DOHH2 (cell line): Measurements from ENCODE around the gene ACTA2.

Source experiments
- H3F3A ChIP-seq: fragments of 200-600 bp; sonication (generic), shearing (Covaris generic); 2 replicates; pipeline ENCODE4 v1.6.0; 2016; ENCODE audit warnings: antibody characterized with exemption, mild to moderate bottlenecking; ENCODE audit not compliant: control insufficient read depth, insufficient read depth
- H3K27ac ChIP-seq: fragments of 200-600 bp; sonication (generic); 2 replicates; pipeline ENCODE4 v1.5.1; 2014; ENCODE audit warnings: low read depth, mild to moderate bottlenecking, low read length, moderate library complexity
- H3K27me3 ChIP-seq: fragments of 200-600 bp; sonication (generic); 2 replicates; pipeline ENCODE4 v1.6.1; 2014; ENCODE audit warnings: mild to moderate bottlenecking, low read length, mixed read lengths; ENCODE audit not compliant: control insufficient read depth
- H3K36me3 ChIP-seq: fragments of 200-600 bp; sonication (generic); 2 replicates; pipeline ENCODE4 v1.6.1; 2014; ENCODE audit warnings: mild to moderate bottlenecking, low read length, moderate library complexity, mixed read lengths; ENCODE audit not compliant: control insufficient read depth
- H3K4me1 ChIP-seq: fragments of 200-600 bp; sonication (generic); 2 replicates; pipeline ENCODE4 v1.6.1; 2014; ENCODE audit warnings: mild to moderate bottlenecking, low read length, mixed read lengths; ENCODE audit not compliant: control insufficient read depth
- H3K4me2 ChIP-seq: fragments of 200-600 bp; sonication (generic); 2 replicates; pipeline ENCODE4 v1.6.0; 2014; ENCODE audit warnings: mild to moderate bottlenecking, low read length, moderate library complexity
- H3K4me3 ChIP-seq: fragments of 200-600 bp; sonication (generic); 2 replicates; pipeline ENCODE4 v1.5.1; 2014; ENCODE audit warnings: mild to moderate bottlenecking, low read length, mixed read lengths
- H3K79me2 ChIP-seq: fragments of 200-600 bp; sonication (generic); 2 replicates; pipeline ENCODE4 v1.6.1; 2014; ENCODE audit warnings: mild to moderate bottlenecking, low read length, mixed read lengths; ENCODE audit not compliant: control insufficient read depth
- H3K9me2 ChIP-seq: fragments of 200-600 bp; sonication (generic); replicated peaks from 2 replicates; pipeline ENCODE4 v1.6.1; 2014; ENCODE audit warnings: mild to moderate bottlenecking, low read length, mixed read lengths; ENCODE audit not compliant: control insufficient read depth
- H3K9me3 ChIP-seq: fragments of 200-600 bp; sonication (generic); 2 replicates; pipeline ENCODE4 v1.6.1; 2014; ENCODE audit warnings: antibody characterized with exemption, low read length, mixed read lengths; ENCODE audit not compliant: control insufficient read depth, insufficient read depth
- H4K20me1 ChIP-seq: fragments of 200-600 bp; sonication (generic); 2 replicates; pipeline ENCODE4 v1.6.0; 2014; ENCODE audit warnings: low read depth, mild to moderate bottlenecking, antibody characterized with exemption, low read length, moderate library complexity; ENCODE audit not compliant: control insufficient read depth, insufficient read depth
- EZH2phosphoT487 ChIP-seq: fragments of 200-600 bp; sonication (generic); IDR thresholded peaks from 2 replicates; pipeline ENCODE4 v1.6.1; 2017; ENCODE audit warnings: borderline replicate concordance, mild to moderate bottlenecking, antibody characterized with exemption, low read length, moderate library complexity, mixed read lengths
- TF ChIP-seq, protein P1 (sequence below): fragments of 200-600 bp; sonication (generic); IDR thresholded peaks from one replicate; pipeline ENCODE4 v1.5.1; 2014; ENCODE audit warnings: antibody characterized with exemption, mild to moderate bottlenecking, low read depth, low read length; ENCODE audit not compliant: poor library complexity, severe bottlenecking

The ACTA2 gene

DNA sequence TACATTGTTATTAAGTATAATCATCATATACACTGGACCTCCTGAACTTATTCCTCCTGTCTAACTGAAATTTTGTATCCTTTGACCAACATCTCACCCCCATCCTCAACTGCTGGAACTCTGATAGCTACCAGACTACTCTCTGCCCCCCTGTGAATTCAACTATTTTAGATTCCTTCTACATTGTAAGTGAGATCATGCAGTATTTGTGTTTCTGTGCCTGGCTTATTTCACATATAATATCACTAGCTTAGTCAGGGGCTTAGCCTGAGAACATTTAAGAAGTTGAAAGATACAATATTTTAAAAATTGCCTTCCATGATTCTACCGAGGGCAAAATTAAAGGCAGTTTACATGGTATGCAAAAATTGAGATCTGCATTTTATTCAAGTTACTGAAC is 45.7 kb downstream of the ACTA2 start:
- Histone ChIP-seq H3K4me2 (no peak overlapping the region), H3K27ac (no peak overlapping the region), H3K4me3 (no peak overlapping the region), H3K4me1 (peaks cover 4% of the 10 kb centered on the region), H4K20me1 (no peaks in the 10 kb centered on the region), H3K9me3 (no peaks in the 10 kb centered on the region), H3K79me2 (no peaks in the 10 kb centered on the region), H3K27me3 (no peaks in the 10 kb centered on the region), H3K9me2 (no peaks in the 10 kb centered on the region), H3F3A (no peaks in the 10 kb centered on the region; the same call in 1 of the 2 replicates), H3K36me3 (peaks cover 60% of the 10 kb centered on the region)
- TF ChIP-seq, protein P1, sequence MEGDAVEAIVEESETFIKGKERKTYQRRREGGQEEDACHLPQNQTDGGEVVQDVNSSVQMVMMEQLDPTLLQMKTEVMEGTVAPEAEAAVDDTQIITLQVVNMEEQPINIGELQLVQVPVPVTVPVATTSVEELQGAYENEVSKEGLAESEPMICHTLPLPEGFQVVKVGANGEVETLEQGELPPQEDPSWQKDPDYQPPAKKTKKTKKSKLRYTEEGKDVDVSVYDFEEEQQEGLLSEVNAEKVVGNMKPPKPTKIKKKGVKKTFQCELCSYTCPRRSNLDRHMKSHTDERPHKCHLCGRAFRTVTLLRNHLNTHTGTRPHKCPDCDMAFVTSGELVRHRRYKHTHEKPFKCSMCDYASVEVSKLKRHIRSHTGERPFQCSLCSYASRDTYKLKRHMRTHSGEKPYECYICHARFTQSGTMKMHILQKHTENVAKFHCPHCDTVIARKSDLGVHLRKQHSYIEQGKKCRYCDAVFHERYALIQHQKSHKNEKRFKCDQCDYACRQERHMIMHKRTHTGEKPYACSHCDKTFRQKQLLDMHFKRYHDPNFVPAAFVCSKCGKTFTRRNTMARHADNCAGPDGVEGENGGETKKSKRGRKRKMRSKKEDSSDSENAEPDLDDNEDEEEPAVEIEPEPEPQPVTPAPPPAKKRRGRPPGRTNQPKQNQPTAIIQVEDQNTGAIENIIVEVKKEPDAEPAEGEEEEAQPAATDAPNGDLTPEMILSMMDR, result no peak
- no peak for TF ChIP-seq EZH2phosphoT487

DNA sequence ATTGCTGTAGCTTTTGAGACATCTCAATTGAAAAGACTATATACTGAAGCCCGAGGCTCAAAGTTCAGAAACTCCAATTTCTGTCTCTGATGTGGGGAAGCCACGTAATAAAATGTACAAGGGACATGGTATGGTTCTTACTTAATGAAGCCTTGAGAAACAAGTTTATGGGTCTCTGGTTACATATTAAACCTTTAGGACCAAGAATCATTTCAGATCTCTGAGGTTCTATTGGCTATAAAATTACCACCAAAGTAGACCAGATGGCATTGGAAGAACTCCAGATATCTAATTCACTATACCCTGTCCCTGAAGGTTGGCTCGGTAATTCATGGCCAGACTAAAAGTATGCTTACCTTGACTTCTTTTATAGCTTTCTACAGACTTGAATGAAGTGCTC is 48.9 kb downstream of the ACTA2 start:
- H3K4me1 ChIP-seq, result peaks cover 26% of the 10 kb centered on the region

DNA sequence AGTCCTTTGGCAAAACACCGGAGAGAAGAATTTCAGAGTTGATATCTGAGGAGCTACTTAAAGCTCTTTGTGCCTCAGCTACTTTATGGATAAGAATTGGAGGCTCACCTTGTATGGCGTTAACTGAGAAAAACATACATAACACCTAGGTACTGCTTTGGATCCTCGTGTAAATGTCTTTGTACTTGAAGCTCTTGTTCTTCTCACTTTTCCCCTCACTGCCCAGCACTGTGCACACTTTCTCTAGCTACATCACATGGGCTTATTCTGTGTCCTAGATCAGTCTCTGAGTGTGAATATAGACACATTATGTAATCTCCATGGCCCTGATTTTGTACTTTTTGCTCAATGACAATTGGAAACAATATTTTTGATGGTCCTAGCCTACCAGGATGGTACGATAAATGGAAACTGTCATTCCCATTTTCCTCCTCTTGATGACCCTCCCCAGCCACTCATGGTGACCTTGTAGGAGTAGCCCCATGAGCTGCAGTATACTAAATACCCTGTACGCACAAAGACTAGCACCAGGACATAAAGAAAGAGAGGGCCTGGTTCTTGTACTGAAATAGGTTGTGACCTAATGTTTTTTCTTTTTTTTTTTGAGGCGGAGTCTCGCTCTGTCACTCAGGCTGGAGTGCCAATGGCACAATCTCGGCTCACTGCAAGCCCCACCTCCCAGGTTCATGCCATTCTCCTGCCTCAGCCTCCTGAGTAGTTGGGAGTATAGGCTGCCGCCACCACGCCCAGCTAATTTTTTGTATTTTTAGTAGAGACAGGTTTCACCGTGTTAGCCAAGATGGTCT is 50.4 kb downstream of the ACTA2 start:
- H3K27me3 ChIP-seq, result no peaks in the 10 kb centered on the region
- H3K9me2 ChIP-seq, result no peaks in the 10 kb centered on the region
- no peak for TF ChIP-seq EZH2phosphoT487
- no peaks in the 10 kb centered on the region for H4K20me1 ChIP-seq
- no peaks in the 10 kb centered on the region for H3K9me3 ChIP-seq
- peak overlapping the region; percentile 38 for H3K4me2 ChIP-seq
- H3K27ac ChIP-seq, result peak overlapping the region; percentile 58
- peaks cover 53% of the 10 kb centered on the region for H3K36me3 ChIP-seq
- peaks cover 13% of the 10 kb centered on the region for H3K79me2 ChIP-seq
- peaks cover 30% of the 10 kb centered on the region for H3K4me1 ChIP-seq
- peaks cover 5% of the 10 kb centered on the region for H3F3A ChIP-seq
- peak overlapping the region; percentile 4 for H3K4me3 ChIP-seq

More for the DNA sequence above, 48.9 kb downstream of the ACTA2 start:
- Histone ChIP-seq H3K4me3 (no peak overlapping the region), H3K27me3 (no peaks in the 10 kb centered on the region), H3F3A (peaks cover 5% of the 10 kb centered on the region), H3K4me2 (no peak overlapping the region), H3K79me2 (peaks cover 9% of the 10 kb centered on the region), H4K20me1 (no peaks in the 10 kb centered on the region), H3K9me2 (no peaks in the 10 kb centered on the region), H3K27ac (no peak overlapping the region), H3K9me3 (no peaks in the 10 kb centered on the region), H3K36me3 (peaks cover 63% of the 10 kb centered on the region)
- no peak for TF ChIP-seq EZH2phosphoT487
- TF ChIP-seq, protein P1, result no peak

DNA sequence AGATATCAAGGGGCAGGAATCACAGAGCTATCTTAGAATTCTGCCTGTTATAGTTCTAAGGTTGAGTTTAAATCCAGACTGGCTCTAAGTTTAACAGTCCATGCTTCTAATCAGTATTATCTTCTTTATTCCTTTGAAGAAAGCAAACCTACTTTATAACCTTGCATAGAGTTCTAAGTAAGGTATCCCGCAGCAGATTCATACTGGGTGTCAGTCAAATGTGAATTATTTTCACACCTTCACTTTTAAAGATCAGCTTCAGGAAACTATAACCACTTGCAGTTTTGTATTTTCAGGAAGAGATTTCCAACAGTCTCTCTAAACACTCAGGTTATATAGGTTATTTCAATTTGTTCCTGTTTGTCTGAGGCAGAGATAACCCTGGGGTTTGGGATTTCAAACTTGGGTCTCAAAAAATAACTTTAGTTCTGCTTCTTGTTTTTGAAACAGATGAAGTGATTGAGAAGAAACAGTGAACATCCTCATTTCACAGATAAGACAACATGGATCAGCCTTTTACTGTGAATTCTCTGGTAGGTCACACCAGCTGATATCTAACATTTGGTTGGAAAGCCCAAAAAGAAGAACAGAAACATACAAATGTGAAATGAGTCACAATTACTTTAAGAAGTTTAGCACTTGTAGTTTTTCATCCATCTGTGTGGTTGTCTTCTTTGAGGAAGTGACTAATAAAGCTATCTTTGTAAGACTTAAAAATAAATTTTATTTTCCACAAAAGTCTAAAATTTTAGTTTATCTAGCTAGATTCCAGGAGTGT is 51.2 kb downstream of the ACTA2 start:
- no peaks in the 10 kb centered on the region for H3K9me3 ChIP-seq
- H3K9me2 ChIP-seq, result no peaks in the 10 kb centered on the region
- H3K27ac ChIP-seq, result peak overlapping the region; percentile 58
- peaks cover 37% of the 10 kb centered on the region for H3K4me1 ChIP-seq
- peak overlapping the region; percentile 4 for H3K4me3 ChIP-seq
- TF ChIP-seq, protein P1, result no peak
- TF ChIP-seq EZH2phosphoT487, result no peak
- peaks cover 50% of the 10 kb centered on the region for H3K36me3 ChIP-seq
- no peaks in the 10 kb centered on the region for H4K20me1 ChIP-seq
- H3K27me3 ChIP-seq, result no peaks in the 10 kb centered on the region
- peak overlapping the region; percentile 38 for H3K4me2 ChIP-seq
- peaks cover 14% of the 10 kb centered on the region for H3K79me2 ChIP-seq
- H3F3A ChIP-seq, result peaks cover 5% of the 10 kb centered on the region
